GM18907 (cell line): ENCODE measurements around the gene TPT1.
"Not testable (repeated sequence)": the region's sequence is repeated elsewhere in the genome, so short reads cannot be mapped to it uniquely, and the experiment has no call there.

ENCODE experiments used
- ATAC-seq: cut with Tn5 transposase; IDR thresholded peaks from one replicate; pipeline ENCODE4 v1.9.1; 2021; ENCODE audit warnings: mild to moderate bottlenecking, moderate library complexity; ENCODE audit not compliant: unreplicated experiment

Gene TPT1

DNA sequence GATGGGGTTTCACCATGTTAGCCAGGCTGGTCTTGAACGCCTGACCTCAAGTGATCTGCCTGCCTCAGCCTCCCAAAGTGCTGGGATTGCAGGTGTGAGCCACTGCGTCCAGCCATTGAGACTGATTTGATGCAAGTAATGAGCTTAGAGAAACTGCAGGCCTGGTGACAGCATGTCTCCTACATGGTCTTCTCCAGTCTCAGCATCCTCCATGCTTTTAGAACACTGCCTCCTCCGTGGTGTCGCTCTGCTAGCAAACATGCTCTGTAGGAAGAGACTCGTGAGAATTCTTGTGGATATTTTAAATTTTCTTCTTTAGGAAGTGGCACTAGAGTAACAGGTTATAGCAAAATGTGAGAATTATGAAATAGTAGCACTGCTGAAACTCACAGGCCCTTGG, 37.1 kb downstream of the TPT1 start:
- no peak for ATAC-seq

DNA sequence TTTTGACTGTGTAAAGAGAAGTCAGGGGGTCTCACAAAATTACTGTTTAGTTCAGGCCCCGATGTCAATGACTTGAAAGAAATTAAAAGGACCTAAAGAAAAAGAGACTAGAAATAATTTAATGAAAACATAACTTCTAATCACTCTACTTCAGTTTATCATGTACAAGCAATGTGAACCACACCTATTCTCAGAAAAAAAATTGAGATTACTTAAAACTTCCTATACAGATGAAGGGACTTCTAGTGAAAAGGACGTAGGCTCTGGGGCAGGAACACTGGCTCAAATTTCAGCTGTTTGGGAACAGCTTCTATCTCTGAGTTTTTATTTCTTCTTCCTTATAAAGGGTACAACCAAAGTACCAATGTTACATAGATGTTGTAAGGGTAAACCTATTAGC, 38.0 kb downstream of the TPT1 start:
- ATAC-seq, result no peak

DNA sequence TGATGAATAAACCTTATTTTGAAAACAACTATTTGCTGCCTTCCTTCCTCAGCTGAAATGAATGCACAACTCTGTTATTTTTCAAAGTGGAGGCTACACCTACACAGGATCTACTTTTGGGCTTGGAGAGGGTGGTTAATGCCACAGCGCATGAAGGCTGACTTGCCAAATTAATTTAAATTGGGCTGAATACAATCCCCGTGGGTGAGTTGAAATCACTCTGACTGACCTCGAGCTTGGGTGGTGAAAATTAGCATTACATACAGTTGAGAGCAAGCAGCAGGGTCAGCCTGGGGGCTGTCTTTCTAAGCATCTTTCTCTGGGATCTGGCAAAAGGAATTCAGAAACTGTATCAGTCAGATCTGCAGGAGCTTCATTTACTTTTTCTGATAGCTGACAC, 38.5 kb downstream of the TPT1 start:
- no peak for ATAC-seq

DNA sequence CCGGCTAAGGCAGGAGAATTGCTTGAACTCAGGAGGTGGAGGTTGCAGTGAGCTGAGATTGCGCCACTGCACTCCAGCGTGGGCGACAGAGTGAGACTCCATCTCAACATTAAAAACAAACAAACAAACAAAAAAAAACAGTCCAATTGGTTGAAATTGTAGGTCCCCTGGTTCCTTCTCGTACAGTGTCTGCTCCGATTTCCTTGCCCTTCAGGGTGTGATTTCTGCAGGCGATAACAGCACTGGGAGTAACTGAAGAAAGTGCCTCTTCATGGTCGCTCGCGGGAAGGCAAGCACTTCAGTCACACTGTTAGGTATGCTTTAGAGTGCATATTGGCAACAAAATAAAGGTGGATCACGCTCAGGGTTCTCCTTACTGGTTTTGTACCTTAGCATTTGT, 39.7 kb downstream of the TPT1 start:
- no peak for ATAC-seq

DNA sequence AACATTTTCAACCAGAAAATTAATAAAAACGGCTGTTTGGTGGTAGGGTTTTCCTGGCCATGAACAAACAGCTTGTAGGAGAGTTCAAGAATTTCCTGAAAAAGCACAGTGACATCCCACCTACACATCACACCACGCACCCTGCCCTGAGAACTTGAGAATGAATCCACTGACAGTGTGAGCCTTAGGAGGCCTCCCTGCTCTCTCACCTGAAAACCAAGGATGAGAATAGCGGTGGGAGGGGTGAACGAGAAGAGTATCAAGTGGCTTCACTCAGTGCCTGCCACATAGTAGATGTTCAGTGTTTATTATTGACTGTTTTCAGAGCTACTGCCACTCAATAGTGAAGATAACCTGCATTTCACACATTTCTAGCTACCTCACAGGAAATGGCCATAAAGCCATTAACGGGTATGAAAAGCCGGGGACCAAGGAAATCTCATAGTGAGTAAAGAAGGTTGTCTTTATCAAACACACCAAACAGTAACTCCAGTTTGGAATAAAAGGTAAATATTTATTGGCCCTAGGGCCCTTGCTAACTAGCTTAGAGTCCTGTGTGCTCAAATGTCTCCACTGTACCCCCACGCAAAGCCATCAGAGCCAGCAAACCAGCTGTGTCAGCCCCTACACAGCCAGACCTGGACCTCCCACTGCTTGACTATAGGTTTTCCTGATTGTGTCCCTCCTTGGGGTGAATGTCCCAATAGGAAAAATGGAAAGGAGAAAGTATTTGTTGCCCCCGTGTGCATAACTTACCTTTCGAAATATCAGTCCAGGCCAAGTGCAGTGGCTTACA, 40.6 kb downstream of the TPT1 start:
- ATAC-seq, result no peak

DNA sequence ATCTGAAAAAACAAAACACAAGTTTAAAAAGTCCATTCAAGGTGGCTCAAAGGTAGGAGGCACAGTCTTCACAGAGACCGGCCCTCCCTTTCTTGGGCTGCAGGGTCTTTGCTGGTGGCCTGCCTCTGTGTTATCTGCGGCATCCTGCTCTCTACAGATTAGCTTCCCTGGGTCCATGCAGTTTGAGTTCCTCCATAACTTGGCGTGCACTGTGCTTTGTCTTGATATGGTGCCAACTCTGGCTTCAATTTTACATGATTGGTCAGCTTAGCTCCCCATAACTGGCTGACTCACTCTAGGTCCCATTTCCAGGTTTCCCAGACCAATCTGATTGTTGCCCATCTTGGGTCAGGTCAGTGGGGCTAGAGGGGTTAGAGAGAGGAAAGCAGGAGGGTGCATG, 41.8 kb downstream of the TPT1 start:
- no peak for ATAC-seq

DNA sequence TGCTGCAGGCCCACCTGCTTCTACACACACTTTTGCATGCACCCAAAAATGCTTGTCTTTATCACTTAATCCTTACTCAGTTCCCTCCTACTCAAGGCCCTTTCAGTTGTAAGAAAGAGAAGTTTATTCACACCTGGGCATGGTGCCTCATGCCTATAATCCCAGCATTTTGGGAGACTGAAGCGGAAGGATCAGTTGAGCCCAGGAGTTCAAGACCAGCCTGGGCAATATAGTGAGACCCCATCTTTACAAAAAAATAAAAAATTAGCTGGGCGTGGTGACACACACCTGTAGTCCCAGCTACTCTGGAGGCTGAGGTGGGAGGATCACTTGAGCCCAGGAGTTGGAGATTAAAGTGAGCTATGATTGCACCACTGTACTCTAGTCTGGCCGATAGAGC, 42.4 kb downstream of the TPT1 start:
- ATAC-seq, result not testable (repeated sequence)

DNA sequence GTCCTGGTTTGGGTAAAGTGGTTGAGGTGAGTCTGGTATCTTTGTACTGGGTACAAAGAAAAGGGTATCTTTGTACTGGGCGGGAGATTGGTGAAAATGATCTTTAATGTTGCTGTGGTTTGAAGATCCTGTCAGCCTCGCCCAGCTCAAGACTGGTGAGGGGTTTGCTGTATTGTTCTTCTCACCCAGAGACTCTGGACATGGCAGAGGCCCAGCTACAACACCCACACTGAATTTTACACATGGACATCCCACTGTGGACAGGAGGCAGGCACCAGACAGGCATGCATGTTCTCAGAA, 42.8 kb downstream of the TPT1 start:
- ATAC-seq, result no peak

DNA sequence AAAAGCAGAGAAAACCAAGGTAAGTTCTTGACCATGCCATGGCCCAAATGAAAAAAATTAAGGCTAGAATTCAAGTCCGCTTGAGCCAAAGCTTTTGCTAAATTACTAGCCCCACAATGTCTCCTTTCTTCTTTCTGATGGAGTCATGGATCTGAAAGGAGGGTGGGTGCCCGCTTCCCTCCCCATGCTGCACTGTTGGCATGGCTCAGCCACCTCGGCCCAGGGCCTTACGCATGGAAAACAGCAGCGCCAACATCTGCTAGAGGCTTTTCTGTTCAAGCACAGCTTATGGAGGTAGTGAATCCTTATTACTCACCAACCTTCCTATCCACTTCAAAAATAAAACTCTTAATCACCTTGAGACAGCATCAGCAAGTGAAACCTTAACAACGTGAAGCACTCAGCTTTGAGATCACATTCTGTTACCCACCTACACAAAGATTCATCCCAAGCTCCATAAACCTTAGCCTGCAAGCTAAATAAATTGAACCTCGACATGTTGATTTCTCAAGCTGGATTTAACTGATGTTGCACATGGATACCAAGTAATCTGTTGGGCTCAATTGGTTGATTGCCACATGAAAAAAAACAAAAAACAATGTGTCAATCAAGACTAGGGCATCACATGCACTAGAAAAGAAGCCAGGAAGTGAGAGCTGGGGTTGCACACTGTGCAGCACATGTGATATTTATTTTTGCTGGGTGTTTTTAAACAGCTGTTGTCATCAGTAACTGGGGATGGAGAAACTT, 43.4 kb downstream of the TPT1 start:
- ATAC-seq, result no peak

DNA sequence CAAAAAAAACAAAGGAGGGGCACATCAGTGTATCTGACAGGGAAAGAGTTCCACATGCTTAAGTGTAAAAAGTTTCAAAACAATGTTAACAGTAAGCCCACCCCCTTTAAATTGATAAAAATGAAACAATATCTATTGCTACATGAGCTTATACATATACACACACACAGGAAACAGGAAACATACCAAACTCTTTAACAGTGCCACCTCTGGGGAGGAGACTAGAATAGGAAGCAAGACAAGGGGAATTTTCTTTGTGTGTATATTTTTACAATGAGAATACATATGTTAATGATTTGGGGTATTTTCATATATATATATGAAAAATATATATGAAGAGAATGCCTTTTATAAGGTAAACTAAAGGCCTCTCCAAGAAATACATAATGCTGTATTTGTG, 44.7 kb downstream of the TPT1 start:
- no peak for ATAC-seq

DNA sequence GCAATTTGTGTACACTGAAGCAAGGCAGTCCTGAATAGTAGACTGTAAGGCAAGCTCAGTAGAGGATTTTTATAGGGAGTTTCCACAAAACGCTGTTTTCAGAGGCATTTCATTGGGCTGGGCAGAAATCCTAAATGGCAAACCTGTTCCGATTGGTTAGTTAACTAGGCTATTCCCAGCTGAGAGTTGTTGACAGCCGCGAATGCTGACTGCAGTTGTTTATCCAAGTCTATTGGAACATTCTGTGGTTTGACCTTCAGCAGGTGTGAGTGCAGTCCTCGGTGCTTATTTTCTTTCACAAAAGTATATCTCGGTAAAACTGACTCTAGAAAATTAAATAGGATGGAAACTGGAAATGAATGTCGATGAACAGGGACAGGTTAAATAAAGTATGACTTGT, 45.4 kb downstream of the TPT1 start:
- ATAC-seq, result no peak

DNA sequence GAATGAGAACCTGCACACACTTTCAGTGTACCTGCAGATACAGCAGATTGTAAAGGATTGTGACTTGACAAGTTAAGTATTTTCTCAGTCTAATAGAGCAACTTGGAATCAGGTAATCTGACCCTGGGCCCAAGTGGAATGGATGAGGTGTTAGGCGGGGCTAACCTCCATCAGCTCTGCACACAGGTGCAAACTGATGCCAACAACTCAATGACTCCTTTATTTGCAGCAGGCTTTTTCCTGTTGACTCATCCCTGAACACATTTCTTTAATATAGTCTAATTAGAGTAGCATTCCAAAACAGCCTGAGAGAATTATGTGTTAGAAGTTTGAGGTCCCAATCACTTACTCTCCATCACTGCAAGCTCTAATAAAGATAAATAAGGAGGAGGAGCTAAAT, 48.8 kb downstream of the TPT1 start:
- no peak for ATAC-seq

DNA sequence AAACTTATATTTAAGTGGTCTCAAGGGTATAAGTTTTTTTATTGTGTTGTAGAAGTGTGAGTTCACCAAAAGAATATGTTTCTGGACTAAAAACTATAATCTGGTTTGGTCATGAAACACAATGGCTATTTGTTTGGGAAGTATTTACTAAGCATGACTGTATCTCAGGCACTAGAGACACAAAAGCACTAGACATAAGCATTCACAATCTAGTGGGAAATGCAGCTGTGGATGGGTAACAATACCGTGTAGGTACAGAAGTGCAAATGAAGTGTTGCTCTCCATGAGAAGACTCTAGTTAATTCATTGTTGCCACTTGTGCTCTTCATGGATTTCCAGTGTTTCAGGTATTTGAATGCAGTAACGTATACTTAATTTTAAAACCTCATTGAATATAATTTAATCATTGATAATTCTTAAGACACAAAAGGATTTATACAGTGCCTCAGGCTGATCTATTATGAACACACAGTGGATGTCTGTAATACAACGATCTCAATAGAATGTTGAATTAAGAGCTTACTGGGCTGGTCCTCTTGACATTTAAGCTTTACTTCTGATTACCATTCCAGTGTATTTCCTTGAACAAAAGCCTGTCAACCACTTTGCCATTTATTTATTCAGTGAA, 50.9 kb downstream of the TPT1 start:
- ATAC-seq, result no peak
